Measurements from ENCODE around the gene DCUN1D3.

DNA sequence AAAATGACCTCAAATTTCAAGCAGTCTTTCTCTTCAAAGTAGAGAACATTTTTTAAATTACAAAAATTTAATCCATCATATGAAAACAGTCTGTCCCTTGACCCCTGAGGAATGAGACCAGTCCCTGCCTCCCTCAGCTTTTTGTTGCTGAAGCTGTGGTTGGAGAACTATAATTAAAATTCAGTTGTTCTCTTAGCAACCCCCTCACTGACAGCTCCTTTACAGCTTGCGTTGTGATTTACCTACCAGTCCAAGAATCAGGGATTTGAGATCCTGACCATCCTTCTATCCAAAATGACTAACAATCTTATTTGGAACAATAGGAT is 30.2 kb upstream of the DCUN1D3 start:
- TF ChIP-seq, protein P1, sequence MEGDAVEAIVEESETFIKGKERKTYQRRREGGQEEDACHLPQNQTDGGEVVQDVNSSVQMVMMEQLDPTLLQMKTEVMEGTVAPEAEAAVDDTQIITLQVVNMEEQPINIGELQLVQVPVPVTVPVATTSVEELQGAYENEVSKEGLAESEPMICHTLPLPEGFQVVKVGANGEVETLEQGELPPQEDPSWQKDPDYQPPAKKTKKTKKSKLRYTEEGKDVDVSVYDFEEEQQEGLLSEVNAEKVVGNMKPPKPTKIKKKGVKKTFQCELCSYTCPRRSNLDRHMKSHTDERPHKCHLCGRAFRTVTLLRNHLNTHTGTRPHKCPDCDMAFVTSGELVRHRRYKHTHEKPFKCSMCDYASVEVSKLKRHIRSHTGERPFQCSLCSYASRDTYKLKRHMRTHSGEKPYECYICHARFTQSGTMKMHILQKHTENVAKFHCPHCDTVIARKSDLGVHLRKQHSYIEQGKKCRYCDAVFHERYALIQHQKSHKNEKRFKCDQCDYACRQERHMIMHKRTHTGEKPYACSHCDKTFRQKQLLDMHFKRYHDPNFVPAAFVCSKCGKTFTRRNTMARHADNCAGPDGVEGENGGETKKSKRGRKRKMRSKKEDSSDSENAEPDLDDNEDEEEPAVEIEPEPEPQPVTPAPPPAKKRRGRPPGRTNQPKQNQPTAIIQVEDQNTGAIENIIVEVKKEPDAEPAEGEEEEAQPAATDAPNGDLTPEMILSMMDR (IDR thresholded peaks at IDR 0.05; ENCODE audit: low read length), result no peak
- no peak for TF ChIP-seq EZH2 (IDR thresholded peaks at IDR 0.05; ENCODE audit: borderline replicate concordance, low read length)
